Middle frontal gyrus (tissue), 1 donor: ENCODE results near the gene MYH9.

Experiments
- DNase-seq: peaks from one replicate; pipeline ENCODE4 v3.0.0-alpha.2; 2015; ENCODE audit warnings: low spot score; ENCODE audit errors: extremely low spot score

Gene MYH9

GRCh38 chr22:36232715-36233401 lies 154.9 kb downstream of the MYH9 start:
- DNase-seq, result no peak
